NB4 (cell line): ENCODE data around the gene KRT2.

ENCODE experiments used
- CTCF ChIP-seq: IDR thresholded peaks from one replicate; pipeline ENCODE4 v1.5.1; 2012; ENCODE audit warnings: low read depth, low read length
- MAX ChIP-seq: IDR thresholded peaks from 2 replicates; pipeline ENCODE4 v1.6.1; 2011; ENCODE audit warnings: low read depth, low read length
- MYC ChIP-seq: IDR thresholded peaks from 2 replicates; pipeline ENCODE4 v1.6.1; 2011; ENCODE audit warnings: low read depth, low read length
- POLR2A ChIP-seq: IDR thresholded peaks from 2 replicates; pipeline ENCODE4 v1.6.1; 2011; ENCODE audit warnings: mild to moderate bottlenecking; ENCODE audit not compliant: insufficient read length; ENCODE audit errors: extremely low read depth

GRCh38 chr12:52629281-52630007 lies 22.6 kb downstream of the KRT2 start:
- TF ChIP-seq CTCF = no peak
- no peak for TF ChIP-seq POLR2A
- no peak for TF ChIP-seq MAX
- TF ChIP-seq MYC = no peak
